Prostate gland (tissue), 2 donors: ENCODE results near the gene IPO11.

Source experiments
- POLR2A ChIP-seq: fragments of 450-650 bp; IDR thresholded peaks from one replicate; pipeline ENCODE4 v1.6.1; 2016; ENCODE audit warnings: antibody characterized with exemption, mild to moderate bottlenecking
- TF ChIP-seq, protein P1 (sequence below), 4 experiments: fragments of 200-600 bp in 2 of 4; fragments of 450-650 bp in 2 of 4; sonication (generic) in 2 of 4; IDR thresholded peaks; 1 replicate in 3 of 4; 2 replicates in 1 of 4; pipeline ENCODE4 v1.5.1; 2016 to 2019; ENCODE audit warnings: antibody characterized with exemption in 4 of 4, mild to moderate bottlenecking in 2 of 4, moderate library complexity in 2 of 4

DNA sequence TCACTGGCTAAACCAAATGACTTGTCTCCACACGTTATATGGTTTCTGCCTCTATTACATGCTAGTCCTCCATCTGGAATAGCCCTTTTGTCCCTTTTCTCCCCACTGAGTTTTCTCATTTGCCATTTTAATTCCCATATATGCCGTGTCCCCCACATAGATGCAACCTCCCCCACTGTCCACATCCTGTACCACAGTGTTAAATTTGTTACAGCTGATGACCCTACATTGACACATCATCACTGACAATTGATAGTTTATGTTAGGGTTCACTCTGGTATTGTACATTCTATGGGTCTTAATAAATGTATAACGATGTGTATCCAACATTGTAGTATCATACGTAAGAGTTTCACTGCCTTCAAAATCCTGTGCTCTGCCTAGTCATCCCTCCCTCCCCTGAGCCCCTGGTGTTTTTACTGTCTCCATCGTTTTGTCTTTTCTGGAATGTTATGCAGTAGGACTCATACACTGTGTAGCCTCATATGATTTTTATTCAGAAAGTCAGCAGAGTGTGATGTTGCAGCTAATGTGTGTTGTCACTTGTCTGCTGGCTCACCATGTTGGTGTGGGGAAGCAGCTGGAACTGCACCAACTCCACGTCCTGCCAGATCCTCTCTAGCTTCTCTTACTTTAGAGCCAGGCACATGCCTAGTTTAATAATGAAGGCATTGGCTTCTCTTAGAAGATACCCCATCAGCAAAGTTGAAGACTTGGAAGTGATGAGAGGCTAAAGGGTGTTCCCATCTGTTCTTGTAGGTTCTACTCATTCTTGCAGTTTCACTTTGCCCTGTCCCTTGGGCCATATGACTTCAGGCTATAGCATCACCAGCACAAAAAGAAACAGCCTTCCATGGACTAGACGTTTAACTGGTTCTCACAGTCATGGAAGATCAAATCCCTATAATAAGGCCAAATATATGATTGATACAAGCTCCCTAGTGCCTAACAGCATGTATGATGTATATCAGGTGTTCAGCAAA is 196.3 kb downstream of the IPO11 start:
- TF ChIP-seq, protein P1, sequence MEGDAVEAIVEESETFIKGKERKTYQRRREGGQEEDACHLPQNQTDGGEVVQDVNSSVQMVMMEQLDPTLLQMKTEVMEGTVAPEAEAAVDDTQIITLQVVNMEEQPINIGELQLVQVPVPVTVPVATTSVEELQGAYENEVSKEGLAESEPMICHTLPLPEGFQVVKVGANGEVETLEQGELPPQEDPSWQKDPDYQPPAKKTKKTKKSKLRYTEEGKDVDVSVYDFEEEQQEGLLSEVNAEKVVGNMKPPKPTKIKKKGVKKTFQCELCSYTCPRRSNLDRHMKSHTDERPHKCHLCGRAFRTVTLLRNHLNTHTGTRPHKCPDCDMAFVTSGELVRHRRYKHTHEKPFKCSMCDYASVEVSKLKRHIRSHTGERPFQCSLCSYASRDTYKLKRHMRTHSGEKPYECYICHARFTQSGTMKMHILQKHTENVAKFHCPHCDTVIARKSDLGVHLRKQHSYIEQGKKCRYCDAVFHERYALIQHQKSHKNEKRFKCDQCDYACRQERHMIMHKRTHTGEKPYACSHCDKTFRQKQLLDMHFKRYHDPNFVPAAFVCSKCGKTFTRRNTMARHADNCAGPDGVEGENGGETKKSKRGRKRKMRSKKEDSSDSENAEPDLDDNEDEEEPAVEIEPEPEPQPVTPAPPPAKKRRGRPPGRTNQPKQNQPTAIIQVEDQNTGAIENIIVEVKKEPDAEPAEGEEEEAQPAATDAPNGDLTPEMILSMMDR (IDR thresholded peaks at IDR 0.05) = no peak
- TF ChIP-seq POLR2A = no peak
